Astrocyte (in vitro differentiated cells and primary cell): ENCODE data around the gene SND1. TPM values are rescaled to one million over a fixed set of nuclear protein-coding genes. Genes with fewer than 3 reads are reported as not detected.

ENCODE experiments used
- DNase-seq: peaks from one replicate; pipeline ENCODE4 v3.0.0-alpha.2; 2010; ENCODE audit warnings: low read depth
- FAIRE-seq: peaks from 2 replicates; lab custom pipeline; 2011; peaks lifted over from hg19 to GRCh38; lab: Jason Lieb, UNC
- H2AFZ ChIP-seq: 2 replicates; pipeline ENCODE4 v1.6.0; 2012; ENCODE audit warnings: low read depth, low read length, inconsistent platforms
- H3K27ac ChIP-seq: 2 replicates; pipeline ENCODE4 v1.5.1; 2011; ENCODE audit warnings: low read depth, low read length, inconsistent platforms
- H3K27me3 ChIP-seq: 2 replicates; pipeline ENCODE4 v1.6.0; 2011; ENCODE audit warnings: low read length, inconsistent platforms; ENCODE audit not compliant: insufficient read depth
- H3K36me3 ChIP-seq: 2 replicates; pipeline ENCODE4 v1.5.1; 2011; ENCODE audit warnings: low read length, inconsistent platforms; ENCODE audit not compliant: insufficient read depth
- H3K4me1 ChIP-seq: 2 replicates; pipeline ENCODE4 v1.5.1; 2011; ENCODE audit warnings: low read length, inconsistent platforms; ENCODE audit not compliant: insufficient read depth
- H3K4me2 ChIP-seq: 2 replicates; pipeline ENCODE4 v1.6.0; 2012; ENCODE audit warnings: low read length, inconsistent platforms
- H3K4me3 ChIP-seq: 2 replicates; pipeline ENCODE4 v1.5.1; 2011; ENCODE audit warnings: low read depth, mild to moderate bottlenecking, low read length, inconsistent platforms; ENCODE audit not compliant: insufficient read depth
- H3K79me2 ChIP-seq: 2 replicates; pipeline ENCODE4 v1.6.0; 2012; ENCODE audit warnings: mild to moderate bottlenecking, low read length, inconsistent platforms; ENCODE audit not compliant: insufficient read depth
- H3K9ac ChIP-seq: 2 replicates; pipeline ENCODE4 v1.6.0; 2012; ENCODE audit warnings: mild to moderate bottlenecking, low read length, inconsistent platforms
- H3K9me3 ChIP-seq: 2 replicates; pipeline ENCODE4 v1.5.1; 2012; ENCODE audit warnings: low read depth, mild to moderate bottlenecking, low read length, inconsistent platforms; ENCODE audit not compliant: insufficient read depth
- H4K20me1 ChIP-seq: 2 replicates; pipeline ENCODE4 v1.6.0; 2012; ENCODE audit warnings: low read length, inconsistent platforms; ENCODE audit not compliant: insufficient read depth
- H3K27ac Mint-ChIP-seq: one replicate; pipeline ENCODE4 v1.8.0; 2021; ENCODE audit warnings: mild to moderate bottlenecking, mixed read lengths; ENCODE audit not compliant: unreplicated experiment
- H3K27me3 Mint-ChIP-seq: one replicate; pipeline ENCODE4 v1.8.0; 2021; ENCODE audit warnings: low read depth, mixed read lengths; ENCODE audit not compliant: unreplicated experiment
- H3K36me3 Mint-ChIP-seq: one replicate; pipeline ENCODE4 v1.8.0; 2021; ENCODE audit warnings: low read depth, mixed read lengths; ENCODE audit not compliant: unreplicated experiment
- H3K4me1 Mint-ChIP-seq: one replicate; pipeline ENCODE4 v1.8.0; 2021; ENCODE audit warnings: low read depth, mixed read lengths; ENCODE audit not compliant: unreplicated experiment
- H3K4me3 Mint-ChIP-seq: one replicate; pipeline ENCODE4 v1.8.0; 2021; ENCODE audit warnings: mild to moderate bottlenecking, moderate library complexity, mixed read lengths; ENCODE audit not compliant: unreplicated experiment
- H3K9me3 Mint-ChIP-seq: one replicate; pipeline ENCODE4 v1.8.0; 2021; ENCODE audit warnings: mild to moderate bottlenecking, mixed read lengths; ENCODE audit not compliant: unreplicated experiment
- EZH2 ChIP-seq: IDR thresholded peaks from 2 replicates; pipeline ENCODE4 v1.6.1; 2012; ENCODE audit warnings: mild to moderate bottlenecking, low read length, inconsistent platforms; ENCODE audit not compliant: insufficient read depth
- total RNA-seq: library from RNA; stranded (reverse); gene quantifications from 2 replicates; pipeline ENCODE4 v1.2.1, GENCODE V29; 2021
- TF ChIP-seq, protein P1 (sequence below): IDR thresholded peaks from 2 replicates; pipeline ENCODE4 v1.5.1; 2011; ENCODE audit warnings: low read depth, mild to moderate bottlenecking, inconsistent platforms, low read length, moderate library complexity; ENCODE audit not compliant: insufficient read depth

Gene SND1
- total RNA-seq, 1 donor from 2014 or later = 267 TPM

GRCh38 chr7:127786184-127786583, 134.2 kb downstream of the SND1 start:
- peak; percentile 62 for DNase-seq
- H2AFZ ChIP-seq = no peak overlapping the region
- FAIRE-seq = no peak
- H3K4me2 ChIP-seq = peak overlapping the region; percentile 62
- H3K4me3 Mint-ChIP-seq = peak overlapping the region; percentile 29
- H3K9ac ChIP-seq = no peak overlapping the region
- no peak overlapping the region for H3K4me3 ChIP-seq
- no peaks in the 10 kb centered on the region for H3K36me3 ChIP-seq
- no peaks in the 10 kb centered on the region for H3K9me3 Mint-ChIP-seq
- no peak overlapping the region for H3K27ac ChIP-seq
- H3K4me1 ChIP-seq = peaks cover 12% of the 10 kb centered on the region
- H3K9me3 ChIP-seq = no peaks in the 10 kb centered on the region
- H3K27me3 Mint-ChIP-seq = no peaks in the 10 kb centered on the region
- TF ChIP-seq, protein P1, sequence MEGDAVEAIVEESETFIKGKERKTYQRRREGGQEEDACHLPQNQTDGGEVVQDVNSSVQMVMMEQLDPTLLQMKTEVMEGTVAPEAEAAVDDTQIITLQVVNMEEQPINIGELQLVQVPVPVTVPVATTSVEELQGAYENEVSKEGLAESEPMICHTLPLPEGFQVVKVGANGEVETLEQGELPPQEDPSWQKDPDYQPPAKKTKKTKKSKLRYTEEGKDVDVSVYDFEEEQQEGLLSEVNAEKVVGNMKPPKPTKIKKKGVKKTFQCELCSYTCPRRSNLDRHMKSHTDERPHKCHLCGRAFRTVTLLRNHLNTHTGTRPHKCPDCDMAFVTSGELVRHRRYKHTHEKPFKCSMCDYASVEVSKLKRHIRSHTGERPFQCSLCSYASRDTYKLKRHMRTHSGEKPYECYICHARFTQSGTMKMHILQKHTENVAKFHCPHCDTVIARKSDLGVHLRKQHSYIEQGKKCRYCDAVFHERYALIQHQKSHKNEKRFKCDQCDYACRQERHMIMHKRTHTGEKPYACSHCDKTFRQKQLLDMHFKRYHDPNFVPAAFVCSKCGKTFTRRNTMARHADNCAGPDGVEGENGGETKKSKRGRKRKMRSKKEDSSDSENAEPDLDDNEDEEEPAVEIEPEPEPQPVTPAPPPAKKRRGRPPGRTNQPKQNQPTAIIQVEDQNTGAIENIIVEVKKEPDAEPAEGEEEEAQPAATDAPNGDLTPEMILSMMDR = no peak
- TF ChIP-seq EZH2 = no peak
- H3K27me3 ChIP-seq = no peaks in the 10 kb centered on the region
- no peak overlapping the region for H3K27ac Mint-ChIP-seq
- H3K36me3 Mint-ChIP-seq = peaks cover 8% of the 10 kb centered on the region
- peaks cover 93% of the 10 kb centered on the region for H3K79me2 ChIP-seq
- peaks cover 87% of the 10 kb centered on the region for H3K4me1 Mint-ChIP-seq
- H4K20me1 ChIP-seq = peaks cover 94% of the 10 kb centered on the region

- Histone ChIP-seq H3K36me3 (no peaks in the 10 kb centered on the region), H3K27ac (no peak overlapping the region), H3K4me2 (no peak overlapping the region), H3K4me3 (no peak overlapping the region), H4K20me1 (peaks cover 94% of the 10 kb centered on the region), H3K27me3 (no peaks in the 10 kb centered on the region), H2AFZ (no peak overlapping the region), H3K9ac (no peak overlapping the region), H3K9me3 (no peaks in the 10 kb centered on the region), H3K79me2 (peaks cover 90% of the 10 kb centered on the region), H3K4me1 (peaks cover 6% of the 10 kb centered on the region)
- Mint-ChIP-seq H3K9me3 (no peaks in the 10 kb centered on the region), H3K4me3 (no peak overlapping the region), H3K4me1 (peaks cover 91% of the 10 kb centered on the region), H3K27ac (no peak overlapping the region), H3K36me3 (peaks cover 7% of the 10 kb centered on the region), H3K27me3 (no peaks in the 10 kb centered on the region)
- no peak for DNase-seq
- no peak for FAIRE-seq
- no peak for TF ChIP-seq EZH2
- TF ChIP-seq, protein P1 = no peak
Observed at GRCh38 chr7:127789031-127789430, 137.0 kb downstream of the SND1 start.

DNA sequence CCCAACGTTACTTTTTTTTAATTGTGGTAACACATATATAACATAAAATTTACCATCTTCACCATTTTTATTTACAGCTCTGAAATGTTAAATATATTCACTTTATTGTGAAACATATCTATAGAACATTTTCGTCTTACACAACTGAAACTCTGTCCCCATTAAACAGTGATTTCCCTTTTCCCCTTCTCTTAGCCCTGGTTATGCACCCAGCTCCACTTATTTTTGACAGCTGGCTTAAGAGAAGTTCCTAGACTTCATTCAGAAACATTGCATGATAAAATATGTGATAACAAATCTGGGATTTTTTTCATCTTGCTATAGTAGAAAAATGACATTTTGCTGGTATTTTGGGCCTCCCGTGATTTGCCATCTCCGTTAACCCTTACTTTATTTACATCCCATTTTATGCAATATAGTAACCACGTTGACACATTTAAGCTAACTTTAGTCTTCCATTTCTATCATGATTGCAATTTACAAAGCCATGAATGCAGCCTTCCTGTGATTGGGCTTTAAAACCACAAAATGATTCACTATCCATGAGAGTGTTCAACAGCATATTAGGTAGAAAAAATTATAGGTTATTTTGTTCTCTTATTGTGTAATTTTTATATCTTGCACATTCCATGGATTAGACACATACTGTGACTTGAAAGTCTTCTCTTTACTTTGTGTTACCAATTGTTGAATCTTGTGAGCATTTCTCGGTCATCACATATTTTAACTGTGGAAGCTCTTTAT, 139.6 kb downstream of the SND1 start:
- Mint-ChIP-seq H3K4me3 (peak overlapping the region; percentile 2), H3K36me3 (peaks cover 4% of the 10 kb centered on the region), H3K27ac (peak overlapping the region; percentile 4), H3K4me1 (peaks cover 70% of the 10 kb centered on the region), H3K9me3 (no peaks in the 10 kb centered on the region), H3K27me3 (no peaks in the 10 kb centered on the region)
- Histone ChIP-seq H3K4me3 (no peak overlapping the region), H3K79me2 (peaks cover 88% of the 10 kb centered on the region), H3K27ac (no peak overlapping the region), H3K36me3 (no peaks in the 10 kb centered on the region), H3K9ac (no peak overlapping the region), H3K4me2 (no peak overlapping the region), H3K27me3 (no peaks in the 10 kb centered on the region), H4K20me1 (peaks cover 89% of the 10 kb centered on the region), H3K4me1 (no peaks in the 10 kb centered on the region), H2AFZ (no peak overlapping the region), H3K9me3 (no peaks in the 10 kb centered on the region)
- TF ChIP-seq, protein P1 = no peak
- no peak for TF ChIP-seq EZH2
- DNase-seq (peak; percentile 65), FAIRE-seq (peak; percentile 47)
